PC-9 (cell line): ENCODE measurements around the gene INTS11. TPM values are rescaled to one million over a fixed set of nuclear protein-coding genes. Genes with fewer than 3 reads are reported as not detected.

ENCODE experiments used
- BruUV-seq: library from RNA; stranded (reverse); fragments of 400-500 nt; replicated peaks from 2 replicates; lab custom pipeline; 2021; lab: Mats Ljungman, UMichigan
- CTCF ChIA-PET: fragments of 300-600 bp; sonication (Branson Sonifier 250); formaldehyde crosslinking; loops from one replicate; lab custom pipeline; 2022; ENCODE audit warnings: antibody characterized with exemption; lab: Charles Lee
- POLR2A ChIA-PET: fragments of 300-600 bp; sonication (Branson Sonifier 250); formaldehyde crosslinking; loops from one replicate; lab custom pipeline; 2022; ENCODE audit warnings: antibody characterized with exemption; ENCODE audit not compliant: unreplicated experiment; lab: Charles Lee
- DNase-seq, 2 experiments: peaks; one replicate each; pipeline versions ENCODE4 v3.0.0 to v3.0.0-alpha.2; 2015 to 2022; ENCODE audit warnings: mixed read lengths in 1 of 2
- H2AFZ ChIP-seq: fragments of 200-600 bp; sonication (generic); 2 replicates; pipeline ENCODE4 v1.8.1; 2017; ENCODE audit warnings: antibody characterized with exemption
- H3F3A ChIP-seq: fragments of 200-600 bp; sonication (generic); 2 replicates; pipeline ENCODE4 v1.8.1; 2017; ENCODE audit warnings: antibody characterized with exemption, mild to moderate bottlenecking, low read depth; ENCODE audit not compliant: insufficient read depth
- H3K27ac ChIP-seq: fragments of 200-600 bp; sonication (generic); 2 replicates; pipeline ENCODE4 v1.6.1; 2016; ENCODE audit warnings: mixed run types
- H3K27me3 ChIP-seq: fragments of 200-600 bp; sonication (generic); 2 replicates; pipeline ENCODE4 v1.6.1; 2016; ENCODE audit warnings: low read depth, mixed run types; ENCODE audit not compliant: insufficient read depth
- H3K36me3 ChIP-seq: fragments of 200-600 bp; sonication (generic); 2 replicates; pipeline ENCODE4 v1.6.1; 2016; ENCODE audit warnings: low read depth, mixed run types
- H3K4me1 ChIP-seq: fragments of 200-600 bp; sonication (generic); replicated peaks from 2 replicates; pipeline ENCODE4 v1.6.1; 2016; ENCODE audit warnings: mixed run types; ENCODE audit not compliant: insufficient read depth
- H3K4me2 ChIP-seq: fragments of 200-600 bp; sonication (generic); 2 replicates; pipeline ENCODE4 v1.6.1; 2017; ENCODE audit warnings: mixed run types
- H3K4me3 ChIP-seq: fragments of 200-600 bp; sonication (generic); 2 replicates; pipeline ENCODE4 v1.6.1; 2016; ENCODE audit warnings: mixed run types
- H3K79me2 ChIP-seq: fragments of 200-600 bp; sonication (generic); 2 replicates; pipeline ENCODE4 v1.6.1; 2017; ENCODE audit warnings: low read depth, mixed run types
- H3K9me2 ChIP-seq: fragments of 200-600 bp; sonication (generic); 2 replicates; pipeline ENCODE4 v1.8.1; 2017; ENCODE audit warnings: mild to moderate bottlenecking; ENCODE audit not compliant: insufficient read depth
- H3K9me3 ChIP-seq: fragments of 200-600 bp; sonication (generic); 2 replicates; pipeline ENCODE4 v1.8.1; 2016; ENCODE audit warnings: low read depth; ENCODE audit not compliant: insufficient read depth
- H4K20me1 ChIP-seq: fragments of 200-600 bp; sonication (generic); 2 replicates; pipeline ENCODE4 v1.8.1; 2017; ENCODE audit not compliant: insufficient read depth
- EZH2 ChIP-seq: fragments of 200-600 bp; sonication (generic); IDR thresholded peaks from 2 replicates; pipeline ENCODE4 v1.8.0; 2017; ENCODE audit warnings: antibody characterized with exemption, low read depth
- intact Hi-C: fragments of 100-400 bp; cut with micrococcal nuclease; formaldehyde crosslinking; loops from one replicate; pipeline ENCODE4 v1.10.0; 2022; ENCODE audit not compliant: unreplicated experiment
- total RNA-seq: library from RNA; stranded (reverse); gene quantifications from 2 replicates; pipeline ENCODE4 v1.2.3, GENCODE V29; 2021
- TF ChIP-seq, protein P1 (sequence below): fragments of 200-600 bp; sonication (generic); conservative IDR thresholded peaks from 2 replicates; pipeline ENCODE4 v1.6.1; 2017; ENCODE audit warnings: mixed run types, antibody characterized with exemption, mild to moderate bottlenecking, moderate library complexity

INTS11 gene
- total RNA-seq, 1 experiment from 2014 or later = 130 TPM

DNA sequence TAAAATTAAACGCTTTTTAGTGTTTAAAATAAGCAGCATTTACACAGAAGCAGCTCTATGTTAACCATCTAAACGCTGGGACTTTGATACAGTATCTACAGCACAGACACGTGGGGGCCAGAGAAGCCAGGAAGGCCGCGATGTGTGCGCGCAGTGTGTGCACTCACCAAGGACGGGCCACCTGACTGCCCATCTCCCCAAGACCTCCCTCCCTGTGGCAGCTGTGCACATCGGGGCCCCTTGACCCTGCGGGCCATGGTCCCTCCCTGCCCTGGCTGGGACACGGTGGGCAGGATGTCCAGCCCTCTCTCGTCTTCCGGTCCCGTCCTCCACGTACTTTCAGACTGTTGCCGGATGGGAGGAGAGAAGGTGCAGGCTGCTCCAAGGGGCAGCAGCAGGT is 10.8 kb upstream of the INTS11 start:
- H4K20me1 ChIP-seq = peaks cover 9% of the 10 kb centered on the region
- no peaks in the 10 kb centered on the region for H3K9me3 ChIP-seq
- H2AFZ ChIP-seq = no peak overlapping the region
- H3K4me1 ChIP-seq = peaks cover 14% of the 10 kb centered on the region
- 0 out of 2 replicates have a peak, but pooled peaks cover 2% of the 10 kb centered on the region for H3K79me2 ChIP-seq
- no peaks in the 10 kb centered on the region; the same call in 1 of the 2 replicates for H3K36me3 ChIP-seq
- intact Hi-C loops = no loop called here
- POLR2A ChIA-PET = no interaction called here
- H3K9me2 ChIP-seq = no peaks in the 10 kb centered on the region
- TF ChIP-seq EZH2 = no peak
- TF ChIP-seq, protein P1, sequence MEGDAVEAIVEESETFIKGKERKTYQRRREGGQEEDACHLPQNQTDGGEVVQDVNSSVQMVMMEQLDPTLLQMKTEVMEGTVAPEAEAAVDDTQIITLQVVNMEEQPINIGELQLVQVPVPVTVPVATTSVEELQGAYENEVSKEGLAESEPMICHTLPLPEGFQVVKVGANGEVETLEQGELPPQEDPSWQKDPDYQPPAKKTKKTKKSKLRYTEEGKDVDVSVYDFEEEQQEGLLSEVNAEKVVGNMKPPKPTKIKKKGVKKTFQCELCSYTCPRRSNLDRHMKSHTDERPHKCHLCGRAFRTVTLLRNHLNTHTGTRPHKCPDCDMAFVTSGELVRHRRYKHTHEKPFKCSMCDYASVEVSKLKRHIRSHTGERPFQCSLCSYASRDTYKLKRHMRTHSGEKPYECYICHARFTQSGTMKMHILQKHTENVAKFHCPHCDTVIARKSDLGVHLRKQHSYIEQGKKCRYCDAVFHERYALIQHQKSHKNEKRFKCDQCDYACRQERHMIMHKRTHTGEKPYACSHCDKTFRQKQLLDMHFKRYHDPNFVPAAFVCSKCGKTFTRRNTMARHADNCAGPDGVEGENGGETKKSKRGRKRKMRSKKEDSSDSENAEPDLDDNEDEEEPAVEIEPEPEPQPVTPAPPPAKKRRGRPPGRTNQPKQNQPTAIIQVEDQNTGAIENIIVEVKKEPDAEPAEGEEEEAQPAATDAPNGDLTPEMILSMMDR = no peak
- no peak overlapping the region for H3K27ac ChIP-seq
- DNase-seq = no peak
- peaks cover 20% of the 10 kb centered on the region; the same call in 1 of the 2 replicates for H3F3A ChIP-seq
- CTCF ChIA-PET = no interaction called here
- TSS peak; percentile 22 for BruUV-seq
- no peak overlapping the region for H3K4me3 ChIP-seq
- no peak overlapping the region for H3K4me2 ChIP-seq
- no peaks in the 10 kb centered on the region for H3K27me3 ChIP-seq

DNA sequence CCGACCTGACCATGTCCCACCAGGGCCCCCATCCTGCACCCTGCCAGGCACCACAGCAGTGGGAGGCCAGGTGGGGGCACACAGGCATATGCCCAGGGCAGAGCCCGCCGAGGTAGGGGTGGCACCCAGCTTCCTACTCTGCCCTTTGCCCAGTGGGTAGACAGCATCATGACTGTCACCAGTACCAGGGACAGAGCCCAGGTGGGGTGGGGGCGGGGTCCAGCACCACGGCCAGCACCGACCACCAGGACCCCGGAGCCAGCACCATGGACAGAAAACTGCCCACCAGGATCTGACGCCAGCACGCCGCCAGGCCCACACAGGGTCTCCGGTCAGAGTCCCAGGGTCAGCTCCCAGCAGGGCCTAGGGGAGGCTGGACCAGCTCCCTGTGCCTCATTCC is 10.4 kb upstream of the INTS11 start:
- H4K20me1 ChIP-seq = peaks cover 9% of the 10 kb centered on the region
- H3K27ac ChIP-seq = no peak overlapping the region
- no peaks in the 10 kb centered on the region for H3K79me2 ChIP-seq
- CTCF ChIA-PET = no interaction called here
- no peak overlapping the region for H2AFZ ChIP-seq
- intact Hi-C loops = no loop called here
- no peak overlapping the region for H3K4me3 ChIP-seq
- POLR2A ChIA-PET = no interaction called here
- H3K27me3 ChIP-seq = no peaks in the 10 kb centered on the region
- no peaks in the 10 kb centered on the region; the same call in 1 of the 2 replicates for H3K36me3 ChIP-seq
- no peaks in the 10 kb centered on the region for H3K9me2 ChIP-seq
- peaks cover 17% of the 10 kb centered on the region for H3K4me1 ChIP-seq
- no peaks in the 10 kb centered on the region for H3K9me3 ChIP-seq
- TF ChIP-seq, protein P1 = no peak
- TF ChIP-seq EZH2 = no peak
- BruUV-seq = no TSS peak
- H3F3A ChIP-seq = peaks cover 25% of the 10 kb centered on the region; the same call in 1 of the 2 replicates
- no peak for DNase-seq
- no peak overlapping the region for H3K4me2 ChIP-seq

DNA sequence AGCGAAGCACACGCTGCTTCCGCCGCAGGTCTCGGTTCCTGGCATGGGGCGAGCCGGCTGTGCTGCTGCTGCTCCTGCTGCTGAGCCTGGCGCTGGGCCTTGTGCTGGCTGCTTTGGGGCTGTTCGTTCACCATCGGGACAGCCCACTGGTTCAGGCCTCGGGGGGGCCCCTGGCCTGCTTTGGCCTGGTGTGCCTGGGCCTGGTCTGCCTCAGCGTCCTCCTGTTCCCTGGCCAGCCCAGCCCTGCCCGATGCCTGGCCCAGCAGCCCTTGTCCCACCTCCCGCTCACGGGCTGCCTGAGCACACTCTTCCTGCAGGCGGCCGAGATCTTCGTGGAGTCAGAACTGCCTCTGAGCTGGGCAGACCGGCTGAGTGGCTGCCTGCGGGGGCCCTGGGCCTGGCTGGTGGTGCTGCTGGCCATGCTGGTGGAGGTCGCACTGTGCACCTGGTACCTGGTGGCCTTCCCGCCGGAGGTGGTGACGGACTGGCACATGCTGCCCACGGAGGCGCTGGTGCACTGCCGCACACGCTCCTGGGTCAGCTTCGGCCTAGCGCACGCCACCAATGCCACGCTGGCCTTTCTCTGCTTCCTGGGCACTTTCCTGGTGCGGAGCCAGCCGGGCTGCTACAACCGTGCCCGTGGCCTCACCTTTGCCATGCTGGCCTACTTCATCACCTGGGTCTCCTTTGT is 9.2 kb upstream of the INTS11 start:
- DNase-seq = no peak
- peaks cover 9% of the 10 kb centered on the region for H4K20me1 ChIP-seq
- POLR2A ChIA-PET = no interaction called here
- no peak overlapping the region for H2AFZ ChIP-seq
- H3K36me3 ChIP-seq = no peaks in the 10 kb centered on the region; the same call in 1 of the 2 replicates
- intact Hi-C loops = no loop called here
- peaks cover 34% of the 10 kb centered on the region; the same call in 1 of the 2 replicates for H3F3A ChIP-seq
- H3K4me3 ChIP-seq = no peak overlapping the region
- H3K27ac ChIP-seq = no peak overlapping the region
- H3K27me3 ChIP-seq = no peaks in the 10 kb centered on the region
- H3K9me3 ChIP-seq = no peaks in the 10 kb centered on the region
- peaks cover 17% of the 10 kb centered on the region for H3K4me1 ChIP-seq
- no TSS peak for BruUV-seq
- H3K9me2 ChIP-seq = no peaks in the 10 kb centered on the region
- H3K4me2 ChIP-seq = no peak overlapping the region
- CTCF ChIA-PET = no interaction called here
- no peaks in the 10 kb centered on the region for H3K79me2 ChIP-seq
- TF ChIP-seq, protein P1 = no peak
- TF ChIP-seq EZH2 = no peak
